NCI-H2081 (cell line): ENCODE measurements around the gene CACHD1.

Experiments used
- DNase-seq, 2 experiments: peaks; one replicate each; lab custom pipeline; 2025; lab: John Stamatoyannopoulos, UW

The CACHD1 gene

DNA sequence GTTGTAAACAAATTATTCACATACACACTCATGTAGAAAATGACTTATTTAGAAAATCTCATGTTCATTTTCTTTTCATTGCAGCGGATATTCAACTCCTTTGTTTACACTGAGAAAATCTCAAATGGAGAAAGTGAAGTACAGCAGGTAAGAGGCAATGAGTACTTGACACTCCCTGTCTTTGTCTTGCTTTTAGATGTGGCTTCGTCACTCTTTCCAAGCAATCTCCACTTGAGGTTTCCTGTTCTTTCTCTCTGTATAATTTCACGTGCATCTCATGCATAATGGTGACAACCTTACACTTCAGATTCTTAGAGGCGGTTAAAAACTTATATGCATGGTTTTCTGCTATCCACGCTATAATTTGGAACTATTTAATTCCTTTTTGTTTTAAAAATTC lies 80.6 kb downstream of the CACHD1 start:
- DNase-seq, result no peak

DNA sequence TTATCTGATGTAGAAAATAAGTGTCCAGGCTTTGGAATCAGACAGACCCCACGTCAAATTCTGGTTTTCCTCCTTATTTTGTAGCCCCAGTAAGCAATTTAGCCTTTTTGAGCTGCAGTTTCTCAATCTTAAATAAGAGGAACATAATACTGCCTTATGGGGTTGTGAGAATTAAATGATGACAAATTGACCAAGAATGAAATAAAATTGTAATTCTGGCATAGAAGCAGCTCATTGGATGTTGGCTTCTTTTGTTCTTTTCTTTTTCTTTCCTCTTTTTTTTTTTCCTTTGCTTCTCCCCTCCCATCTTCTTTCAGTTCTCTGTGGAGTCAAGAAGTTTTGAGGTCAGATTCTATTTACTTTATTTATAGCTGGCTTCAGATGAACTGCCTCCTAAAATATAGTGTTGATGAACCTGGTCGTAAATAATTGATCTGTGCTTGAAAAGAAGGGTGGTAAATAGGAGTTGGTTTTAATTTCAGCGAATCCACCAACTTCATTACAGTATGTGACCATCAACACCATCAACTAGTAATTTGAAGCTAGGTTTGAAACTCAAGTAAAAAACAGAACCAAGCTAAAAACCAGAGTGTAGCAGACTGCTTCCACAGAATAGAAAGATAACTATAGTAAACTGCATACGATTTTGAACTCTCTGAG lies 81.1 kb downstream of the CACHD1 start:
- no peak for DNase-seq

DNA sequence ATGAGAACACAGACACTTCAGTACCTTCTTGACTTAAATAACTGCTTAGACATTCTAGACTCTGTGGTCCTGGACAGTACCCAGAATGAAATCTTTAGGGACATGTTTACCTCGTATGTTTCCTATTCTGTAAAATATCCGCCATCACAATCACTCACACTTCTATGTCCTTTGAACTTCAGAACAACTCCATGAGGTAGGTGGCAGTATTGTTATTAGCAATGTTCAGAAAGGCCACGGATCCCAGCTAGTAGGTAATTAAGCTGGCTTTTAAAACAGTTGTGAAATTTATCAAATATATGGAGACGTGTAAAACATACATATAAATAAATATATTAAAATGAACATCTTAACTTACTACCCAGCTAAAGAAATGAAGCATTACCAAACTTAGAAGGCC lies 83.4 kb downstream of the CACHD1 start:
- no peak for DNase-seq

DNA sequence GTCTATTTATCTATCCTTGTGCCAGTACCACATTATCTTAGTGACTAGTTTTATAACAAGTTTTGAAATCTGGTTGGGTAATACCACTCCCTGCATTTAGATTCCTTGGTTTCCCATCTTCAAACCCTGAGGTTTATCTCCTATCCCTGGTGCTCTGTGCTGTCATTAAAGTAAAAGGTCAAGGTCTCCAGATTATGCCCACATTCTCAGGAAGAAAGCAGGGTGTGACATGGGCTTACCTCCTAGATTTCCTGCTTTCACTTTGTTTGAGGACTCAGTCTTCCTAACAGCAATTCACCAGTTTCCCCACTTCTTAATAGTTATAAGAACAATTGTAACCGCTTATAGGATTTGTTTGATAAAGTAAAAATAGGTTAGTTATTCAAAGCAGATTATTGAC lies 86.0 kb downstream of the CACHD1 start:
- DNase-seq, result no peak

DNA sequence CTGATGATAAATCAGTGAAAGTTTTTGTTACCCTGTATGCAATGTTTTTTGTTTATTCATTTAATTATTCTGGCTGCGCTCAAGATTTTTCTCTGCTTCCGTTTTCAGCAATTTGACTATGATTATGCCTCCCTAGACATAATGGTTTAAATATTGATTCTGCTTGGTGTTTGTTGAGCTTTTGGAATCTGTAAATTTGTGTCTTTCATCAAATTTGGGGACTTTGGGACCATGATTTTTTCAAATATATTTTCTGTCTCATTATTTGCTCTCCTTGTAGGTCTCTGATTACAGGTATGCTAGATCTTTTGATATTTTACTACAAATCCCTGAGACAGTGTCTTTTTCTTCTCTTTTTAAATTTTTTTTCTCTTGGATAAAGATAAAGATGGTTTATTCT lies 92.1 kb downstream of the CACHD1 start:
- DNase-seq, result no peak

DNA sequence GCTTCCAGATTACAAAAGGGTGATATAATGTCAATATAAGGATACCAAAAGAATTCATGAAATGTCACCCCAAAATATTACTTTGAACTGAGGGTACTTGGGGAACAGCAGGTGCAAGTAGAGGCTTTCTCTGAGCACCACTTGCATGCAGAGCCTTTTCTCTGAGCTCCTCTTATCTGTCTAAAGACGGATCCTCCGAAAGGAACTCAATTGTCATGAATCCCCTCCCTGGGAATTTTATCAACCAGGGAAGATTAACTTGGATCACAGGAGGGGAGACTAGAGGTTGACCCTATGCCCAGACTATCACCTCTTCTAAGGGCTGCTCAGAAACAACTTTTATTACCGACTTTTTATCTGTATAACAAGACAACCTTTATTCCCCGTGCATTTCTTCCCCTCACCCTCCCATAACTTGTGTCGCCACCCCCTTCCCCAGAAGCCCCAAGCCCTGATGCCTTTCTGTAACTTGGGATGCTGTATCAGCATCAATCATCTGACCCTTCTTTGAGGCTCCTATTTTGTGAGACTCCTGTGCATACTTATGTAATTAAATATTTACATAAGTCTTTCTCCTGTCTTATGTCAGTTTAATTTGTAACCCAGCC lies 94.1 kb downstream of the CACHD1 start:
- no peak for DNase-seq

DNA sequence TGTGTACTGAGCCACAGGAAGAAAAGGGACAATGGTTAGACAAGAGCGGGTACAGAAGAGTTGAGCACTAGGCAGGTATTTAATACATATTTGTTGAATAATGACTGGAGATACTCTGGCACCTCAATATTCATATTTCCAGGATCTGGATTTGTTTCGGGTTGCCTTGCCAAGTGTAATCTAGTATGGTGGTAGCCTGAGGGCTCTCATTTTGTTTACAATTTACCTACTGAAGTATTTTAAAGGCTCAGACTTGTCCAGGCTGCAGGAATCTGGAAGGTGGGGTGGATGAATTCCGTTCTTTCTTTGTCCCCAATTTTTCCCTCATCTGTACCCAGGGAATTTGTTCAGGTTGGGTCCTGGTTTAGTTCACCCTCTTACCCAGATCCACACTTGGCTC lies 95.0 kb downstream of the CACHD1 start:
- DNase-seq, result no peak

DNA sequence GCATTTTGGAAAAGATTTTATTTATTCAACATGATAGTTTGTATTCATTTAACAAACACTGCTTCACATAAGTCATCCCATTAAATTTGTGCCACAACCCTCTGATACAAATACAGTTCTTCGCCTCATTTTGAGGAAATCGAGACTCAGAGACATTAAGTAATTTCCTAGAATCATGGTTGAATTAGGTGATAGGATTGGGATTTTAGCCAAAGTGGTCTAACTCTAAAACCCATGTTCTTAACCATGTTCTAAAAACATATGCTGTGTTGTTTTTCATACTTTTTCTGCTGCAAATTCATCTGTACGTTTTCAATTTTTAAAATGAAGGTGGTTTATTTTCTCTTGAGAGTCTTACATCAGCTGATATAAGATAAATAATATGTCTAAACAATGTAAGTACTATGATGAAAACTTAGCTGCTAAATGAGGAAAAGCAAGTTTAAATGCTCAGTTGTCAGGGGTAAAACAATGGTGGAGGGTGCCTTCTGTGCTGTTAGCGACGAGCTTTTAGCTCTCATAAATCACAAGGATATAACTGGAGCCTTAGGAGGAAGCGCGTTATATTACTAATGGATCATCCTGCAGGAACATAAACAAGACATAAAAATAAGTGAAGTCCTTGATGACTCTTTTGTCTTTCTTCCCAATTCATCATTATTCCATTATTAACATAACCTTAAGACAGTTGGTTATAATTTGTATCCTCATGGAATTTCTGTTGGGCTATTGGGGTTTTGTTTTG lies 97.7 kb downstream of the CACHD1 start:
- no peak for DNase-seq

DNA sequence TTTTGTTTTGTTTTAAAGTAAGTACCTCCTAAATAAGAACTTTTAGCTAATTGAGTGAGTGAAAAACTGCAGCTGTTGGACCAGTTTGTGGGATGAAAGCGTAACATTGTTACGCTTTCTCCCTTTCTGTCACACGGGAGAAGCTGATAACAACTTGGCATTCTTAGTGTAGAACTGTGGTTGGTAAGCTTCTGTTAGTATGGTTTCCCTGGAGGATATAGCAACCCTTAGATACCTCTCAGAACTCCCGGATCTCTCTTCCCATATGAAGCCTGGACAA lies 98.2 kb downstream of the CACHD1 start:
- DNase-seq, result no peak

DNA sequence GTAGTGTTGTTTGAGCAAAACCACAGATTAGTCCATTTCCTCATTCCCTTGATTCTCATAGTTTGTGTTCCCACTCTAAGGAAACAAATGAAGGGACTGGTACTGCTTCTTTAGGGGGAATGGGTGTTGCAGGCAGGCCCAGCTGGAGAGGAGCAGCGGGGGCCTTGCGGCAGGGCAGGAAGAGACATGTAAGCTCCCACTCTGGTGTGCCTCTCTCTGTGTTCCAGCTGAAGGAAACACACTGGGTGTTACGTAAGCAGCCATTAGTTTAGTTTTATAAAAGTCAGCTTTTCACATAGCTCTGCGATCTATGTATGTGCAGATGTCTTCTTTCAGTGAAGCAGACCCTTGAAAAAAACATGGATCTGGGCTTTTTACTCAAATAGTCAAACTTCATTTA lies 99.5 kb downstream of the CACHD1 start:
- no peak for DNase-seq

DNA sequence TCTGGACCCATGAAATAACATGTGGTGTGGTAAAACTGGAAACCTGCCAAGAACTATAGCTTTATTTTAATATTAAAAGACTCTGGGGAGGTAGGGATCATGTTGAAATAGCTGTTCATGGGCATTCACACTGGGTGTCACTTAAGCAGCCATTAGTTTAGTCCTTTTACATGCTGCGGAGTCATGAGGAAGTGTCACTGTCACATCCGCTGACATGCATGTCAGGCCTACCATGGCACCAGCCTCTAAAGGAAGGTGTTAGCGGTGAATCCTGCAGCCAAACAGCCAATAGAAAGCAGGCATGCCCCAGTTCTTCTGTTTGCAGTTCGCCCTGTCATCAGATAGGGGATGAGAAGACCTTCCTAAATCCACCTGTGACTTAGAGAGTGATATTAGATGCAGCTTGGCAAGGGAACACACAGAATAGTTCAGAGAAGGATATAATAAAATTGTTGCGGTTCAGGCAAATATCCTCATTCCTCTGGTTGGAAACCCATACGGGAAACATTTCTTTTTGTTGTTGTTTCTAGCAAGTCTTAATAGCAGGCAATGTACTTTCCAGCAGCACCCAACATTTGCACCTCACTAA lies 100.4 kb downstream of the CACHD1 start:
- no peak for DNase-seq

DNA sequence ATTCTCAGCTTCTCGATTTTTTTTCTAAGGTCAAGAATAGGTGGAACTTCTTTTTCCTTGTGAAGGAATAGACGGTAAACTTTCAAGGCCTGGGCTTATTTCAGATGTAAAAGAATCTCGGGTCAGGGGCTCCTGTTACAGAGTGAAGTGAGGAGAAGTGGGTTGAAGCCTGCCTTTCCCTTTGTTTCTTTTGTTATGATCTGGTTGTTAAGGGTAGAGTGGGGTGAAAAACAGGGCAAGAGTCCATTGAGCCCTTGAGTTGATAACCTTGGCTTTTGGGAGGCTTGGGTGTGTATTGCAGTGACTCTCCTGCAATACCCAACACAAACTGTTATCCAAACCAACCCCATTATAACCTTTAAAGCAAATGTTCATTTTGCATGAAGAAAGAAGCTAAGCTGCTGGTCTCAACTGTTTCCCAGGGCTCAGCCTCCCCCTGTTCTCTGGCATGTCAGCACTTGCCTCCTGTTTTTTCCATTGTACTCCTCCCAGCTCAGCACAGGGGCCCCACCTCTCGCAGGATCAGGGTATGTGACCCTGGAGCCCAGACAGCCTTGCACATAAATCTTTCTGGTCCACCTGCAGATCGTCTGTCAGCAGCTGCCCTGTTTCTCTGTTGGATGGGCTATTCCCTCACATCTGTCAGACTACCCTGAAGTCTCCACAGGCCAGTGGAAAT lies 102.4 kb downstream of the CACHD1 start:
- no peak for DNase-seq

DNA sequence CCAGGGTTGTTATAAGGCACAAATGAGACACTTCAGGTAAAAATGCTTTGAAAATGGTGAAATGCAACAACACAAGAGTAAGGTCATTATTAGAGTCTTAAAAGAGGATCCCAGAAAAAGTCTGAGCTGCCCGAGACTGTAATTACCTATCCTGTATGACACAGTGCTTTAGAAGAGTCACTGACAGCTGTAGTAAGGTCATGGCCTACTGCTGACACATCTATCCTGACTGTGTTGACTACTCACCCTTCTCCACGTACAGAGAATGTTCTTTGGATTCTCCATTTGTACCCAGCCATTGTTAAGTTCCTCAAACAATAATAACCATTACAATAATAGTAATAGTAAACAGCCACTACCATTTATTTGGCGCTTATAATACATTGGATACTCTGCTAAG lies 104.4 kb downstream of the CACHD1 start:
- no peak for DNase-seq

DNA sequence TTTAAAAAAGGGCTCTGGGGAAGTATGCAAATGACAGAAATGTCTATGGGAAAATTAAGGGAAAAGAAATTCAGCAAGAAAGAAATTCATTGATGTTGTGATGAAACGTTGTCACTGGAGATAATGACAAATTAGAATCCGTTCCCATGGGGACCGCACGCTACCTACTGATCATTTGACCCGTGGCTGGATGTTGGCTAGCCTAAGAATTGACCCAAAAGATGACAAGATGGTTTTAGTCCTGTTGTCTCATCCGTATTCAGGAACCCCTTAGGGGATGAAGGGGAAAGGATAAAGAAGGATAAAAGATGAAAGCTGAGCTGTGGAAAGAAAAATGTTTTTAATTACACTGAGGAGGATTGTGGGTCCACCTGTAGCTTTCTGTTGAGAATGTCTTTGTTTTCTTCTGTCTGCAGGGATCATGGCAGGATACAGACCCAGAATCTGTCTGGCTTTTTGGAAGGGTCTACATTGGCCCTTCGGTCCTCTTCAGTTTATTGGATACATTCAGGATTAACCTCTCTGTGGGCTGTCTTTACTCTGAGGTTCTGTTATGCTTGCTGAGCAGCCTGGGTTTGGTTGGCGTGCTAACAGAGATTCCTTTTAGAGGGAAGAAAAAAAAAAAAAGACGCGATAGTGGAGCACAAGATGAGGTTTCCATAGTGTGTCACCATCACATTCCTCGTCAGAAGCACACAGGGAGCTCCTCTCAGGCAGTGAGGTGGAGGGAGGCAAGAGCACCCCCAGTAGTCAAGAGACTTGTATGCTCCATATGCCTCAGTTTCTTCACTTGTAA lies 106.2 kb downstream of the CACHD1 start:
- DNase-seq, result no peak

DNA sequence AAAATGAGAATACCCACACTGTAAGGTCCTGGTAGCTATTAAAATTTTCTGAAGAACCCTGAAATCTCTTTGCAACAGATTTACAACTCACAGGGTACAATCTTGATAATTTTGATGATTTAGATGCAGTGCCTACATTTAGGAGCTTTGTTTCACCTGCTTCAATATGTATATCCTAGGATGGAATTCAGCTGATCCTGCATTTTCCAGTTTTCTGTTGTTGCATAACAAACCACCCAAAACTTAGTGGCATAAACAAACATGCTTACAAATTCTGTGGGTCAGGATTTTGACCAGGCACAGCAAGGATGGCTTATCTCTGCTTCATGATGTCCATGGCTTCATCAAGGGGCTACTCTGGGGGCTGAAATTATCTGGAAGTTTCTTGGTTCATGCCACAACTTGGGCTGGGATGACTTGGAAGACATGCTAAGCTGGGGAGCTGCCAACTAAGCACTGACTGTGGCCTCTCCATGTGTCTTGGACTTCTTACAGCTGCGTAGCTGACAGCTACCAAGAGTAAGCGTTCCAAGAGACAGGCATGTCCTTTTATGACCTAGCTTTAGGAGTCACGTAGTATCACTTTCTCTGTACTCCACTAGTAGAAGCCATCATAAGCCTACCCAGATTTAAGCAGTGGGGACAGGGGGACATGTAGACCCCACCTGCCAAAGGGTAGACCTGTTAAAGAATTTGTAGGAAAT lies 108.5 kb downstream of the CACHD1 start:
- no peak for DNase-seq

DNA sequence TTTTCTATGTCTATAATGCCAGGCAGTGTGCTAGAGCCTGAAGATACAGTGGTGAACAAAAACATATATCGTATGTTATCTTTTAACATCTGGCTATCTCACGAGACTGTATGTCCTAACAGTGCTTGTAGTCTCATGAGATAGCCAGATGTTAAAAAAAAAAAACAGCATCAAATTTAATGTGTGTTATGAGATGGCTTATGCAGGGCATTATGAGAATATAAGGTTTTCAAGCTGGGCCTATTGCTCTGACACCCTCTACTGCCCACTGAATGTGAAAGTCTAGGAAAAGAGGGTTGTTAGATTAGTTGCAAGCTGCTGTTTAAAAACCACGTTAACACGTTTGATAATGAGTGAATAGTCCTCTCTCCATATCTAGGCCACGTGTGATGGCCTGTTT lies 109.8 kb downstream of the CACHD1 start:
- DNase-seq, result no peak

DNA sequence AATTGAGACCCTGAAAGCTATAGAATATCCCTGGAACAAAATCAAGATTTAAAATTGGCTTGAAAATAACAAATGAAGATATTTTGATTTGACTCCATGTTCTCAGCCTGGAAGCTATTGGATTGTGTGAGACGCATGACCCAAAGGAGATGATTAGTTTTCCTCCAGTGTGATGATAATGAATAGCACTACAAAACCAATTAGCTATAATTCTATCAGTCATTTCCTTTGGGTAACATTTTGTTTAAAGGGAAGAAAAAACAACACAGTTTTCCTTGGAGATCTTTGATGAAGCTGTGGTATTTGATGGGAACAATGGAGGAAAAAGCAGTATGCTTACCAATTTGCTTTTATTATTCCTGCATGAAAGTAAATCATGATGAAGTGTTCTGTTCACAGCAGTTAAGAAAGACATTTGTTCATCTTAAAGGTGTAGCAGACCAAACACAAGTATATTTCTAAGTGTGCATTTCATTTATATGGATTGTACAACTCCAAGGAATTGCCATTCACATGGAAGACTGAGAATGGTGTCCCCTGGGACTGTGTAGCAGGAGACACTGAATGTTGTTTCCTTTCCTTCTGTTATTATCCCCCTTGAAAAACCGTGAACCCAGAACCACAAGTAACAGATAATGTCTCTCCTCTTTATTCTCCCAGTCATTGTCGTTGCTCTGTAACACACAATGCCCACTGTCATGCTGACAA lies 111.4 kb downstream of the CACHD1 start:
- DNase-seq, result peak in 1 of 2 experiments; percentile 51

DNA sequence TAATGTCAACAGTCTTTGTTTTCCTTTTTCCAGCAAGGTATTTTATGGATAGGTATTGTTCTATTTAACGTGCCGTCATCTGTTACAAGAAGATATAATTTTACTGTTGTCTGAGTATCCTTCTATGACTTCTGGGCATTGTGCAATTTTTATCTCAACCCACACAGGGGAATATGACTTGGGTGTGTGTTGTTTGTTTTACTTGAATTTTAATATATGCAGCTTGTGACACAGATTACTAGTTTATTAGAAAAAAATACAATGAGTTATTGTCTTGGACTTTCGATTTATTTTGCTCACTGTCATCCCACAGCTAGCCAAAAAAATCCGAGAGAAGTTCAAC lies 111.9 kb downstream of the CACHD1 start:
- DNase-seq, result no peak

DNA sequence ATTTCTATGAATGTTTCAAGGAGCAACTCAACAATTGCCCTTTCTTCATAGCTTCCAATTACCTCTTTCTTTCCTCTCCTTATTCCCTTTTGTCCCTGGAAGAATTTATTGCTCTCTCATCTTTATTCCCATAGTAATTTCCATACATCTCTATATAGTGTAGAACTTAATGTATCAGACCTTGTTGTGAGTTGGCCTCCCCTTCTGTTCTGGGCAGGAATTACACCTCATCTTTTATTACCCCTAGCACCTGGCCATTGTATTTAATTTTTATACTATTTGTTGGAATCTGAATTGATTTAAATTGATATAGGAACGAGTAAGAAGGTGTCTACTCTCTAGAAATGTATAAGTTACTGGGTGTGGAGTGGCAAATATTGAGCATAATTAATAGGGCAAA lies 114.5 kb downstream of the CACHD1 start:
- DNase-seq, result no peak

DNA sequence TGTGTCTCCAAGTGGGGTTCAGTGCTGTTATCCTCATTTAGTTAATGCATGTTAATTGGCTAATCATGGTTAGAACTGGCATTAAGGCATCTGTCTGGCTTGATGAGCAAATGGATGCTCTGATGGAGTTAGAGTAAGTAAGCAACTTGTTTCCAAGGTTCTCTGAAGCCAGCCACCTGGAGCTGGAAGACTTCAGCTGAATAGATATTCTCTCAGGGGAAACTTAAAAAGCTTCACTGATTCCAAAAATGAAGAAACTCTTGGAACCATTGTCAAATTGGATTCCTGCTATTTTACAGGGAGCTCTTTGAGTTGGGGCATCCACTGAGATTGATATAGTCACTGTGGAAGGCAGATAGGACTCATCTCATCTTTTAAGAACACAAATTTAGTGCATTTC lies 118.9 kb downstream of the CACHD1 start:
- no peak for DNase-seq

DNA sequence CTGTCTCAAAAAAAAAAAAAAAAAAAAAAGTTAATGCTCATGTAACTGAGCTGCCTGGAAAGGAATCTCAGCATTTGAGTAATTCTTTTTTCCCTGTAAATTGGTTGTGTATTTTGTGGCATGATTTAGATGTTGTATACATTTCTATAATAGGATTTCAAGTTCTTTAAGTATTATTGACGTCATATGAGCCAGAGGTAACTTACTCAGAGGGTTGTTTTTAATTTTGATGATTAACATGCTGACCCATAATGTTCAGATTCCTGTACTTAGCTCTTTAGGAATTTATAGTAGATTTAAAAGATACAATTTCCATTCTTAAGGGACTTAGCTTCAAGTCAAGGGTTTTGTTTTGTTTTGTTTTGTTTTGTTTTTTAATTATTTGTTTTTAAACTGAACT lies 120.4 kb downstream of the CACHD1 start:
- DNase-seq, result no peak
